Fibroblast of lung (primary cell): ENCODE data around the gene HIP1. TPM values are rescaled to one million over a fixed set of nuclear protein-coding genes. Genes with fewer than 3 reads are reported as not detected.
A peak's percentile ranks its signal among the peaks of the same experiment; 100 is the strongest.
"Not testable (repeated sequence)": the region's sequence is repeated elsewhere in the genome, so short reads cannot be mapped to it uniquely, and the experiment has no call there.

ENCODE experiments used
- DNase-seq, 2 donors: peaks; one replicate each; pipeline versions ENCODE4 v3.0.0 to v3.0.0-alpha.2; 2010; ENCODE audit warnings: low read depth in 2 of 2
- H2AFZ ChIP-seq: 2 replicates; pipeline ENCODE4 v1.5.1; 2012; ENCODE audit warnings: low read length, control low read depth, inconsistent platforms
- H3K27ac ChIP-seq: 2 replicates; pipeline ENCODE4 v1.5.1; 2011; ENCODE audit warnings: low read length, control low read depth; ENCODE audit not compliant: insufficient read depth
- H3K27me3 ChIP-seq: 2 replicates; pipeline ENCODE4 v1.5.1; 2011; ENCODE audit warnings: mild to moderate bottlenecking, low read length; ENCODE audit not compliant: control insufficient read depth, insufficient read depth
- H3K36me3 ChIP-seq: 2 replicates; pipeline ENCODE4 v1.5.1; 2011; ENCODE audit warnings: low read length; ENCODE audit not compliant: control insufficient read depth, insufficient read depth
- H3K4me1 ChIP-seq: 2 replicates; pipeline ENCODE4 v1.5.1; 2011; ENCODE audit warnings: low read length; ENCODE audit not compliant: control insufficient read depth, insufficient read depth; ENCODE audit errors: extremely low read depth
- H3K4me2 ChIP-seq: 2 replicates; pipeline ENCODE4 v1.5.1; 2011; ENCODE audit warnings: low read length, control low read depth; ENCODE audit not compliant: insufficient read depth; ENCODE audit errors: extremely low read depth
- H3K4me3 ChIP-seq, 4 experiments: fragments of 200-600 bp in 1 of 4; sonication (generic) in 1 of 4; replicated peaks in 1 of 4; 2 replicates each; pipeline ENCODE4 v1.5.1; 2011 to 2016; ENCODE audit warnings: low read length in 4 of 4, low read depth in 3 of 4, mild to moderate bottlenecking in 3 of 4, control low read depth in 2 of 4, inconsistent platforms in 1 of 4, mixed read lengths in 1 of 4; ENCODE audit not compliant: insufficient read depth in 1 of 4; ENCODE audit errors: control extremely low read depth in 1 of 4
- H3K79me2 ChIP-seq: 2 replicates; pipeline ENCODE4 v1.5.1; 2012; ENCODE audit warnings: mild to moderate bottlenecking, low read length, inconsistent platforms; ENCODE audit not compliant: control insufficient read depth, insufficient read depth
- H3K9ac ChIP-seq: 2 replicates; pipeline ENCODE4 v1.5.1; 2011; ENCODE audit warnings: mild to moderate bottlenecking, low read length, control low read depth; ENCODE audit not compliant: insufficient read depth
- H3K9me3 ChIP-seq: 2 replicates; pipeline ENCODE4 v1.5.1; 2012; ENCODE audit warnings: low read depth, low read length; ENCODE audit not compliant: control insufficient read depth, insufficient read depth
- H4K20me1 ChIP-seq: 2 replicates; pipeline ENCODE4 v1.5.1; 2011; ENCODE audit warnings: low read length; ENCODE audit not compliant: control insufficient read depth, insufficient read depth; ENCODE audit errors: extremely low read depth
- EZH2 ChIP-seq: IDR thresholded peaks from 2 replicates; pipeline ENCODE4 v1.5.1; 2012; ENCODE audit warnings: low read length, control low read depth, mild to moderate bottlenecking; ENCODE audit errors: missing control alignments
- polyA plus RNA-seq, 2 donors: library from polyadenylated mRNA; depleted of rRNA in 1 of 2; stranded (reverse) in 1 of 2; unstranded in 1 of 2; fragments of >200 nt; gene quantifications; 2 replicates each; pipeline ENCODE4 v1.2.1, GENCODE V29; 2011 to 2012; ENCODE audit warnings: missing spikeins in 1 of 2
- total RNA-seq: library from RNA; depleted of rRNA; stranded (reverse); fragments of >200 nt; gene quantifications from 2 replicates; pipeline ENCODE4 v1.2.1, GENCODE V29; 2014
- TF ChIP-seq, protein P1 (sequence below), 2 donors: IDR thresholded peaks in 1 of 2; conservative IDR thresholded peaks in 1 of 2; 1 replicate in 1 of 2; 2 replicates in 1 of 2; pipeline ENCODE4 v1.5.1; 2011 to 2012; ENCODE audit warnings: low read length in 2 of 2, control low read depth in 1 of 2, inconsistent platforms in 1 of 2, low read depth in 1 of 2, mild to moderate bottlenecking in 1 of 2

HIP1 gene
- total and polyA plus RNA-seq, 2 donors (not counting 1 experiment from before 2014, with no cell fraction given), result 27.2 to 31.3 TPM

DNA sequence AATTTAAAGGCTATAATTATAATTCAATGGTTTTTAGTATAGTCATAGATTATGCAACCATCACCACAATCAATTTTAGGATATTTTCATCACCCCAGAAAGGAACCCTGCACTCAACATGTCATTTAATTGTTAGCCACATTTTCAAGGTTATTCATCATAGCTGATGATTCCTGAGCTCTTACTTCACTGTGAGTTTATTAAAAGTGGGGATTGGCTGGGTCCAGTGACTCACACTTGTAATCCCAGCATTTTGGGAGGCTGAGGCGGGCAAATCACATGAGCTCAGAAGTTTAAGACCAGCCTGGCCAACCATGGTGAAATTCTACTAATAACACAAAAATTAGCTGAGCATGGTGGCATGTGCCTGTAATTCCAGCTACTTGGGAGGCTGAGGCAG, 32.5 kb upstream of the HIP1 start:
- peak overlapping the region; percentile 8 for H3K4me2 ChIP-seq
- H3K27ac ChIP-seq, result peak overlapping the region; percentile 75
- no peaks in the 10 kb centered on the region for H4K20me1 ChIP-seq
- H3K79me2 ChIP-seq, result no peaks in the 10 kb centered on the region
- no peak overlapping the region for H3K9ac ChIP-seq
- H3K4me3 ChIP-seq, result no peak overlapping the region
- H3K36me3 ChIP-seq, result no peaks in the 10 kb centered on the region
- no peak for TF ChIP-seq EZH2
- TF ChIP-seq, protein P1, sequence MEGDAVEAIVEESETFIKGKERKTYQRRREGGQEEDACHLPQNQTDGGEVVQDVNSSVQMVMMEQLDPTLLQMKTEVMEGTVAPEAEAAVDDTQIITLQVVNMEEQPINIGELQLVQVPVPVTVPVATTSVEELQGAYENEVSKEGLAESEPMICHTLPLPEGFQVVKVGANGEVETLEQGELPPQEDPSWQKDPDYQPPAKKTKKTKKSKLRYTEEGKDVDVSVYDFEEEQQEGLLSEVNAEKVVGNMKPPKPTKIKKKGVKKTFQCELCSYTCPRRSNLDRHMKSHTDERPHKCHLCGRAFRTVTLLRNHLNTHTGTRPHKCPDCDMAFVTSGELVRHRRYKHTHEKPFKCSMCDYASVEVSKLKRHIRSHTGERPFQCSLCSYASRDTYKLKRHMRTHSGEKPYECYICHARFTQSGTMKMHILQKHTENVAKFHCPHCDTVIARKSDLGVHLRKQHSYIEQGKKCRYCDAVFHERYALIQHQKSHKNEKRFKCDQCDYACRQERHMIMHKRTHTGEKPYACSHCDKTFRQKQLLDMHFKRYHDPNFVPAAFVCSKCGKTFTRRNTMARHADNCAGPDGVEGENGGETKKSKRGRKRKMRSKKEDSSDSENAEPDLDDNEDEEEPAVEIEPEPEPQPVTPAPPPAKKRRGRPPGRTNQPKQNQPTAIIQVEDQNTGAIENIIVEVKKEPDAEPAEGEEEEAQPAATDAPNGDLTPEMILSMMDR (conservative IDR thresholded peaks at IDR 0.05 in 1 of 2, IDR thresholded peaks at IDR 0.05 in 1 of 2; ENCODE audit: low read depth in 1 of 2, low read length in 2 of 2), result no peak
- DNase-seq, result peak; percentile 25 to 79
- H3K9me3 ChIP-seq, result no peaks in the 10 kb centered on the region
- peaks cover 6% of the 10 kb centered on the region for H3K4me1 ChIP-seq
- no peaks in the 10 kb centered on the region for H3K27me3 ChIP-seq
- H2AFZ ChIP-seq, result no peak overlapping the region

DNA sequence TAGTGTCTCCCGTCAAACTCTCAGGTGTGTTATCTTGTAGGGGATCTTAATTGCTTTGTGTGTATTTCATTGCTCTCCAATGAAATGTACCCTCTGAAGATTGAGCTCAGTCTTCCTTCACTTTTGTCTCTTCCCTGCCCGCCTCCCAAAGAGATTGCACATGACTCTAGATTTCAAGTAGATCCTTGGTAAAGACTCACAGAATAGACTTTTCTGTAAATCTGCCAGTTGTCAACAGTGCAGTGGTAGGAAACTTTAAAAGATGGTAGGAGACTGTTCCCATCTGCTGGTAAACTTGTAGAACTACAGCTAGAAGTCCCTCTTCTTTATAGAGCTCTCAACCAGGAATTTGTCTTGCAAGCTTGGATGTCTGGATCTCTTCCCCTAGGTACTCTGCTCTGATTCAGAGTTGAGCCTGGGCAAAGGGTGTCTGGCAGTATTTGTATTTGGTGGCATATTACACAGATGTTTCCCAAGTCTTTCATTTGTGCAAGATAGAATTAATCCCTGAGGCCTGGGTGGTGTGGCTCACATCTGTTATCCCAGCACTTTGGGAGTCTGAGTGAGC, 23.7 kb upstream of the HIP1 start:
- H3K4me1 ChIP-seq, result no peaks in the 10 kb centered on the region

DNA sequence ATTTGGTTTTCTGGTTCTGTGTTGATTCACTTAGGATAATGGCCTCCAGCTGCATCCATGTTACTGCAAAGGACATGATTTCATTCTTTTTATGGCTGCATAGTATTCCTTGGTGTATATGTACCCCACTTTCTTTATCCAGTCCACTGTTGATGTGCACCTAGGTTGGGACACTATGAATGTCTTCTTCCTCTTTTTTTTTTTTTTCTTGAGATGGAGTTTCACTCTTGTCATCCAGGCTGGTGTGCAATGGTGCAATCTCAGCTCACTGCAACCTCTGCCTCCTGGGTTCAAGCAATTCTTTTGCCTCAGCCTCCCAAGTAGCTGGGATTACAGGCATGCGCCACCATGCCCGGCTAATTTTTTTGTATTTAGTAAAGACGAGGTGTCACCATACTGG, 23.1 kb upstream of the HIP1 start:
- not testable (repeated sequence) for H3K4me2 ChIP-seq, H3K4me1 ChIP-seq, H3K27ac ChIP-seq, H3K9me3 ChIP-seq, DNase-seq, H3K79me2 ChIP-seq, H3K36me3 ChIP-seq, H4K20me1 ChIP-seq, H3K27me3 ChIP-seq, H2AFZ ChIP-seq, H3K4me3 ChIP-seq, H3K9ac ChIP-seq

More for the DNA sequence above, 23.7 kb upstream of the HIP1 start:
- TF ChIP-seq, protein P1 (conservative IDR thresholded peaks at IDR 0.05 in 1 of 2, IDR thresholded peaks at IDR 0.05 in 1 of 2; ENCODE audit: low read depth in 1 of 2, low read length in 2 of 2), result peak; percentile 74 to 77
- TF ChIP-seq EZH2, result no peak
- H3K79me2 ChIP-seq, result no peaks in the 10 kb centered on the region
- H2AFZ ChIP-seq, result no peak overlapping the region
- no peaks in the 10 kb centered on the region for H3K27me3 ChIP-seq
- no peak overlapping the region for H3K27ac ChIP-seq
- DNase-seq, result peak; percentile 64 to 85
- no peak overlapping the region for H3K9ac ChIP-seq
- no peaks in the 10 kb centered on the region for H3K36me3 ChIP-seq
- no peak overlapping the region for H3K4me3 ChIP-seq
- H4K20me1 ChIP-seq, result no peaks in the 10 kb centered on the region
- H3K4me2 ChIP-seq, result no peak overlapping the region
- no peaks in the 10 kb centered on the region for H3K9me3 ChIP-seq
